Measurements from ENCODE around the gene PCAT6.

PCAT6 gene

DNA sequence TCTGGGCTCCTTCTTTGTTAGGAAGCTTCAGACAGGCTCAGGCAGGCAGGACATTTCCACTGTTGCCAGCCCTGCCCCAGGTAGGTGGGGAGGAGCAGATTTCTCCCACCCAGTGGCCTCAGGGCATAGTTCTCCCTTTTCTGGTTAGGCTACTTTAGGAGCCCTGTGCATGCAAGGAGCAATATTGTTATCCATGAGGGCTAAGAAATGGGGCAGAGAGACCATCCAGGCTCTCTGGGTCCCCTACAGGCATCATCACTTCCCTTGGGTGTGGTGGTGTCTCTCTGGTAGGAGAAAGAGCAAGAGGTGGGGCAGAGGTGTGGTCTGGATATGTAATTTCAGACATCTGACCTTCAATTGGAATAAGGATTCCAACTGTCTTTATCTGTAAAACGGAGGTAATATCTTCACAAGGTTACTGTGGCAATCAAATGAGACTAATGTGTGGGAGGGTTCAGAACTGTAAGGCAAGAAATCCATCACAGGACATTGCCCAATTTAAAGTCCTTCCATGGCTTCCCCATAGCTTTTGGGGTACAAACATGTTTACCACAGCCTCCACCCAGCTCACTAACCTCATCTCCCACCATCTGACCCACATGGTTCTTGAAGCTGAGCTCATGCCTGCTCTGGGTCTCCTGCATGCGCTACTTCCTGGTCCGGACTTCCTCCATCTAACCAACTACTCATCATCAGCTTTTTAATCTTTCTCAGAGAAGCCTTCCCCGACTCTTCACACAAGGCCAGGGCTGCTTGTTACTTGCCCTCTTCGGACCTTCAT, 26.1 kb downstream of the PCAT6 start:
- TF ChIP-seq, protein P1, sequence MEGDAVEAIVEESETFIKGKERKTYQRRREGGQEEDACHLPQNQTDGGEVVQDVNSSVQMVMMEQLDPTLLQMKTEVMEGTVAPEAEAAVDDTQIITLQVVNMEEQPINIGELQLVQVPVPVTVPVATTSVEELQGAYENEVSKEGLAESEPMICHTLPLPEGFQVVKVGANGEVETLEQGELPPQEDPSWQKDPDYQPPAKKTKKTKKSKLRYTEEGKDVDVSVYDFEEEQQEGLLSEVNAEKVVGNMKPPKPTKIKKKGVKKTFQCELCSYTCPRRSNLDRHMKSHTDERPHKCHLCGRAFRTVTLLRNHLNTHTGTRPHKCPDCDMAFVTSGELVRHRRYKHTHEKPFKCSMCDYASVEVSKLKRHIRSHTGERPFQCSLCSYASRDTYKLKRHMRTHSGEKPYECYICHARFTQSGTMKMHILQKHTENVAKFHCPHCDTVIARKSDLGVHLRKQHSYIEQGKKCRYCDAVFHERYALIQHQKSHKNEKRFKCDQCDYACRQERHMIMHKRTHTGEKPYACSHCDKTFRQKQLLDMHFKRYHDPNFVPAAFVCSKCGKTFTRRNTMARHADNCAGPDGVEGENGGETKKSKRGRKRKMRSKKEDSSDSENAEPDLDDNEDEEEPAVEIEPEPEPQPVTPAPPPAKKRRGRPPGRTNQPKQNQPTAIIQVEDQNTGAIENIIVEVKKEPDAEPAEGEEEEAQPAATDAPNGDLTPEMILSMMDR (IDR thresholded peaks at IDR 0.05; ENCODE audit: extremely low read depth, missing control alignments): no peak

DNA sequence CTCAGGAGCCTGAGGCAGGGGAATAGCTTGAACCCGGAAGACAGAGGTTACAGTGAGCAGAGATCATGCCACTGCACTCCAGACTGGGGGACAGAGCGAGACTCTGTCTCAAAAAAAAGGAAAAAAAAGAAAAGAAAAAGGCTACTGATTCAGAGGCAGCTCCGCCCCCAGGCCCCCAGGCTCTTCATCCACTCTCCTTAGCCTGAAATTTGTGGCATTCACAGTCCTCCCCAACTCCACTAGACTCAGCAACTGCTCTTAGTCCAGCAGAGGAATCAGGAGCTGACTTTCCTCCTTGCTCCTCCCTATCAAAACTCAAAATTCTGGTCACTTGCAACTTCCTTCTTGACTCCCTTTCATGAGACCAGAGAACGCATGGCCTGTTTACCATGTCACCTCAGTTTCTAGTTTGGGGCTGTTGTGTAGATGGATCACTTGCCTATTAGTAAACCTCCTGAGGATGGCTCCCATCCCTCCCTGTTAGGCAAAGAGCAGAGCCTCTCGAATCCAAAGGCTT, 27.1 kb downstream of the PCAT6 start:
- TF ChIP-seq, protein P1 (IDR thresholded peaks at IDR 0.05; ENCODE audit: extremely low read depth, missing control alignments): no peak
- DNase-seq (ENCODE audit: low spot score): no peak

More for the DNA sequence above, 26.1 kb downstream of the PCAT6 start:
- DNase-seq (ENCODE audit: low spot score): no peak

DNA sequence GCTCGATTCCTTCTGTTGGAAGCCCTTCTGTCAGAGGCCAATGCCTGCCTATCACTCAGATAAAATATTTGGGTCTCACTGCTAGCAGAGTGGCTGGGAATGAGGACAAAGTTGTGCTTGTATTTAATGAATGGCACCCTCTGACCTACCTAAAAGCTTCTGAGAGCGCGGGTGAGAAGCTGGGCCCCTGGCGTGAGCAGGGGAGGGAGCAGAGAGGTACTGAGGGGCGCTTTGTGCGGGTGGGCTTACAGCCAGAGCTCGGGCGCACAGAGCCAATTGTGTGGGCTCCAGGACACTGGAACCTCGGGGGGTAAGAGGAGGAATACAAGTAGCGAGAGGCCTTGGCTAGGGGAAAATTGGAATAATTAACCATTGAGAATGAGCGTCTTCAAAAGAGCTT, 32.3 kb downstream of the PCAT6 start:
- TF ChIP-seq, protein P1 (IDR thresholded peaks at IDR 0.05; ENCODE audit: extremely low read depth, missing control alignments): no peak
- no peak for DNase-seq (ENCODE audit: low spot score)

DNA sequence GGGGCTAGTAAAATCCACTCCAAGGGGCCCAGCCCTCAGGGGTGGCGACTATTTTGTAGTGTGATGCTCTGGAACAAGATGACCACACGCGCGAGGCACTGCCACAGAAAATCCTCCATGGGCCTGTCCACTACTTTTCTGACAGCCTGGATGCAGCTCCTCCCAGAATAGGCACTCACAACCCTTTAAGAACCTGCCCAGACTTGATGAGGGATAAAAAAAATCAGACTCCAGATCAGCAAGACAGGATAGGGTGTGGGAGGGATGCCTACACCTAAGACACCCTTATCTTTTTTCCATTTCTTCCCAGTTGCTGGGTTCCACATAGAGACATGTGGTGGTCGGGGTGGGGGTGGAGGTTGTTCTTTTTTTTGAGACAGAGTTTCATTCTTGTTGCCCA, 33.5 kb downstream of the PCAT6 start:
- no peak for DNase-seq (ENCODE audit: low spot score)
- TF ChIP-seq, protein P1 (IDR thresholded peaks at IDR 0.05; ENCODE audit: extremely low read depth, missing control alignments): no peak

DNA sequence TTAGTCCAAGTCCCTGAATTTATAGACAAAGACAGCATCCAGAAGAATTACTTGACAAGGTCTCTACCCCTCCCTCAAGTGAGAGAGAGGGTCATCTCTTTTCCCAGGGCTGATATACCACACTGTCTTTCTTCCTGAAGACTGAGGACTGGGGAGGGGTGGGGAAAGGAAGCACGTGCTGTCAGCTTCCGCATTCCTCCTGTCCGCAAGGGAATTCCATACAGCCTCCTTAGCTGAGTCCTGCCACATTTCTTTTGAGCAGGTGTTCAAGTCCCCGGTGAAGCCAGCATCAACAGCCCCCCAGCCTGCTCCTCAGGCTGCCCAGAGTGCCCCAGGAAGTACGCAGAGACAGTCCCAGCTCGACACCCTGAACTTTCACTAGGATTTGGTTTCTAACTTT, 34.2 kb downstream of the PCAT6 start:
- TF ChIP-seq, protein P1 (IDR thresholded peaks at IDR 0.05; ENCODE audit: extremely low read depth, missing control alignments): no peak

DNA sequence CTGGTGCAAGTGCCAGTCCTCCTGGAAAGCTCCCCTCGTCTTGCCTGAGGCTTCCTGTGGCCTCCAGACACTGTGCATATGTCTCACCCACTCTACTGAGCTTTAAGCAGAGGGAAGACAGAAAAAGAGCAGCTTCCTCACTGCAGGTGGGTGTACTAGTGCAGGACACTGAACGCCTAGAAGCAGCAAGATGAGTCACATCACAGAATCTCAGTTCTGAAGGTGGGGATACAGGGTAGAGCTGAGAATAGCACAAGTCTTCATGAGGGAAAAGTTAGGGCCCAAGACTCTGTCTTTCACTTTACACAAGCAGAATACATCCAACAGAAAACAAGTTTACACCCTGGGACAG, 37.4 kb downstream of the PCAT6 start:
- peak; percentile 74 for DNase-seq (ENCODE audit: low spot score)
- TF ChIP-seq, protein P1 (IDR thresholded peaks at IDR 0.05; ENCODE audit: extremely low read depth, missing control alignments): no peak

More for the DNA sequence above, 34.2 kb downstream of the PCAT6 start:
- DNase-seq (ENCODE audit: low spot score): no peak

DNA sequence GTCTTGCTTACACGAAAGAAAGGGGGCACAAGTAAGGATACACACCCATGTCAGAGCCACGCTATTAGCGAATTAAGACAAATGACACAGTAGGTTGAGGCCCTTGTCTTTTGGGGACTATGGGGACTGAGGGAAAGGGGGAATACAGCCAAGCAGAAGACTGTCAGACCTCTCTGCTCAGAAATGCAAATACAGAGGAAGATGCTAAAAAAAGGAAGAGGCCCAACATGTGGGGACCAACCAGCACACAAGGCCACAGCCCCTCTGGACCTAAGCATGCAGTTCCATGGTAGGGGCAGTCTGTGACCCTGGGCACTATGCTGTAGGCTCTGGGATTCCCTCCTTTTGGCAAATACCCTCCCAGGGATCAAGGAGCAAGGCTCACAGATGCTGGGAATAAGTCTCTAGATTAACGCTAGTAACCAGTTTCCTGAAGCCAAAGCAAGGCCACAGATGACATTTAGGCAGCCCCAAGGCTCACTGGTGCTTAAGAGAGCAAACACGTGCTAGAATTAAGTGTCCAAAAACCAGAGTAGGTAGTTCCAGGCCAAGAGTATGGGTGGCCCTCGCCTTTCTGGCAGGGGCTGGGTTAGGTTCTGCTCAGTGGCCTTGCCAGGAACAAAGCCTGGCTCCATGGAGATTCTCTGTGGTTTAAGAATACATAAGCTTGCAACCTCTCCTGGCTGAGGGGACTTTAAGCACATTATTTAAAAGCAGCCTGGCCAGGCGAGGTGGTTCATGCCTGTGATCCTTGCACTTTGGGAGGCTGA, 40.0 kb downstream of the PCAT6 start:
- DNase-seq (ENCODE audit: low spot score): no peak
- TF ChIP-seq, protein P1 (IDR thresholded peaks at IDR 0.05; ENCODE audit: extremely low read depth, missing control alignments): no peak

Measured in GM20000 (cell line).